Measurements from ENCODE around the gene CLEC6A.
"Not testable (repeated sequence)": the region's sequence is repeated elsewhere in the genome, so short reads cannot be mapped to it uniquely, and the experiment has no call there.

Gene CLEC6A

GRCh38 chr12:8493084-8493483 lies 37.3 kb downstream of the CLEC6A start:
- TF ChIP-seq CTCF (IDR thresholded peaks at IDR 0.05; ENCODE audit: control insufficient read depth, insufficient read depth, low read depth, low read length, missing control alignments): no peak
- no peak for DNase-seq (ENCODE audit: low read depth)
- H3K4me3 ChIP-seq (ENCODE audit: control insufficient read depth, low read depth, low read length): no peak overlapping the region

GRCh38 chr12:8495671-8496070 lies 39.9 kb downstream of the CLEC6A start:
- DNase-seq (ENCODE audit: low read depth); H3K4me3 ChIP-seq (ENCODE audit: control insufficient read depth, low read depth, low read length): not testable (repeated sequence)

- H3K4me3 ChIP-seq (ENCODE audit: control insufficient read depth, low read depth, low read length); DNase-seq (ENCODE audit: low read depth): not testable (repeated sequence)
These were observed 40.3 kb downstream of the CLEC6A start for GRCh38 chr12:8496074-8496473.

GRCh38 chr12:8499616-8500015 lies 43.9 kb downstream of the CLEC6A start:
- DNase-seq (ENCODE audit: low read depth): no peak
- H3K4me3 ChIP-seq (ENCODE audit: control insufficient read depth, low read depth, low read length): no peak overlapping the region
- TF ChIP-seq CTCF (IDR thresholded peaks at IDR 0.05; ENCODE audit: control insufficient read depth, insufficient read depth, low read depth, low read length, missing control alignments): no peak

GRCh38 chr12:8501720-8502119 lies 46.0 kb downstream of the CLEC6A start:
- no peak for TF ChIP-seq CTCF (IDR thresholded peaks at IDR 0.05; ENCODE audit: control insufficient read depth, insufficient read depth, low read depth, low read length, missing control alignments)
- no peak overlapping the region for H3K4me3 ChIP-seq (ENCODE audit: control insufficient read depth, low read depth, low read length)
- no peak for DNase-seq (ENCODE audit: low read depth)

- no peak for TF ChIP-seq CTCF (IDR thresholded peaks at IDR 0.05; ENCODE audit: control insufficient read depth, insufficient read depth, low read depth, low read length, missing control alignments)
- DNase-seq (ENCODE audit: low read depth): no peak
- no peak overlapping the region for H3K4me3 ChIP-seq (ENCODE audit: control insufficient read depth, low read depth, low read length)
These were observed 48.6 kb downstream of the CLEC6A start for GRCh38 chr12:8504351-8504750.

GRCh38 chr12:8507596-8507995 lies 51.8 kb downstream of the CLEC6A start:
- H3K4me3 ChIP-seq (ENCODE audit: control insufficient read depth, low read depth, low read length): no peak overlapping the region
- DNase-seq (ENCODE audit: low read depth): no peak
- TF ChIP-seq CTCF (IDR thresholded peaks at IDR 0.05; ENCODE audit: control insufficient read depth, insufficient read depth, low read depth, low read length, missing control alignments): no peak

GRCh38 chr12:8508223-8508622 lies 52.5 kb downstream of the CLEC6A start:
- no peak for DNase-seq (ENCODE audit: low read depth)

More at GRCh38 chr12:8508223-8508622, 52.5 kb downstream of the CLEC6A start:
- H3K4me3 ChIP-seq (ENCODE audit: control insufficient read depth, low read depth, low read length): no peak overlapping the region
- TF ChIP-seq CTCF (IDR thresholded peaks at IDR 0.05; ENCODE audit: control insufficient read depth, insufficient read depth, low read depth, low read length, missing control alignments): no peak
